WERI-Rb-1 (cell line): ENCODE data around the gene XRCC1.

Experiments used
- DNase-seq: peaks from one replicate; pipeline ENCODE4 v3.0.0-alpha.2; 2020
- H3K27ac ChIP-seq: fragments of 250-450 bp; sonication (Bioruptor Pico); 2 replicates; pipeline ENCODE4 v1.5.1; 2020; ENCODE audit warnings: mild to moderate bottlenecking, moderate library complexity
- H3K27me3 ChIP-seq: fragments of 250-450 bp; sonication (Bioruptor Pico); 2 replicates; pipeline ENCODE4 v1.5.1; 2021; ENCODE audit warnings: mild to moderate bottlenecking, low read depth, moderate library complexity; ENCODE audit not compliant: insufficient read depth, severe bottlenecking
- H3K36me3 ChIP-seq: fragments of 250-450 bp; sonication (Bioruptor Pico); 2 replicates; pipeline ENCODE4 v1.5.1; 2020; ENCODE audit warnings: mild to moderate bottlenecking, moderate library complexity
- H3K4me3 ChIP-seq: 2 replicates; pipeline ENCODE4 v1.5.1; 2011; ENCODE audit warnings: low read depth, mild to moderate bottlenecking, control low read depth, low read length
- H3K9me3 ChIP-seq: fragments of 250-450 bp; sonication (Bioruptor Pico); 2 replicates; pipeline ENCODE4 v1.5.1; 2021; ENCODE audit warnings: mild to moderate bottlenecking, moderate library complexity; ENCODE audit not compliant: severe bottlenecking
- CTCF ChIP-seq: IDR thresholded peaks from 2 replicates; pipeline ENCODE4 v1.5.1; 2011; ENCODE audit warnings: low read depth, mild to moderate bottlenecking, control low read depth, inconsistent platforms, low read length

XRCC1 gene

DNA sequence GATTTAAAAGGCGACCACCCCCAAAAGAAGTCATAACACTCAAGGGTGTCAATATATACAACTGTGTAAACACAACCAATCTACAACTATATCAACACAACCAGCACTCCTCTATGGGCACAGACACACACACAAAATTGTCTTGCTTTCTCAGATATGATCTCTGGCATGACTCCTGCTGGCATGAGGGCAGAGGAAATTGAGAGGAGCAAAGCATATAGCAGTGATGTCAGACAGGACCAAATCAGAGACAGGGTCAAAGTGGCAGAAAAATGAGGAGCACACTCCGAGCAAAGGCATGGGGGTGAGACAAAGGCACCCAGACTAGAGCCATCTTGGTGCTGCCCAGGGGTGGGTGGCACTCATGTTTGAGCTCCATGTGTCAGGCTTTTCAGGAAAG, 11.0 kb upstream of the XRCC1 start:
- Histone ChIP-seq H3K36me3 (peaks cover 8% of the 10 kb centered on the region), H3K9me3 (no peaks in the 10 kb centered on the region), H3K27ac (no peak overlapping the region), H3K4me3 (no peak overlapping the region), H3K27me3 (no peaks in the 10 kb centered on the region)
- no peak for TF ChIP-seq CTCF
- DNase-seq: no peak

- H3K27ac ChIP-seq: no peak overlapping the region
- H3K9me3 ChIP-seq: no peaks in the 10 kb centered on the region
- peaks cover 4% of the 10 kb centered on the region for H3K36me3 ChIP-seq
- no peak overlapping the region for H3K4me3 ChIP-seq
- H3K27me3 ChIP-seq: no peaks in the 10 kb centered on the region
- DNase-seq: no peak
- TF ChIP-seq CTCF: no peak
These were observed 9.2 kb upstream of the XRCC1 start for GRCh38 chr19:43584484-43584883.

DNA sequence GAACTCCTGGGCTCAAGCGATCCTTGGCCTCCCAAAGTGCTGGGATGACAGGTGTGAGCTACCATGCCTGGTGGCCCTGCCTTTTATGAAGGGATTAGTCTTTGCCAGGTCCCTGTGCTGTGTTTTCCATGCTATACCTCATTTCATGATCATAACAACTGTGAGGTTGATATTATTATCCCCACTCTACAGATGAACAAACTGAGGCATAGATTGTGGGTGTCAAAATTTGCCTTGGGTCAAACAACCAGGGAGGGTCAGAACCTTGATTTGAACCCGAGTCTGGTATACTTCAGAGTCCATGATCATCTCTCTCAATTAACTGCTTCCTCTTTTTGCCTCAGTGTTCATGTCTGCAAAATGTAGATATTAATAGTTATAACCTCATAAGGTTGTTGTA, 7.2 kb upstream of the XRCC1 start:
- Histone ChIP-seq H3K9me3 (no peaks in the 10 kb centered on the region), H3K36me3 (no peaks in the 10 kb centered on the region; the same call in none of the 2 replicates), H3K27me3 (no peaks in the 10 kb centered on the region), H3K27ac (no peak overlapping the region), H3K4me3 (no peak overlapping the region)
- DNase-seq: no peak
- no peak for TF ChIP-seq CTCF

- H3K9me3 ChIP-seq: no peaks in the 10 kb centered on the region
- no peak for TF ChIP-seq CTCF
- H3K27ac ChIP-seq: no peak overlapping the region
- no peak overlapping the region for H3K4me3 ChIP-seq
- DNase-seq: no peak
- H3K27me3 ChIP-seq: no peaks in the 10 kb centered on the region
- H3K36me3 ChIP-seq: no peaks in the 10 kb centered on the region; the same call in 1 of the 2 replicates
These were observed 6.1 kb upstream of the XRCC1 start for GRCh38 chr19:43581467-43581866.

GRCh38 chr19:43578787-43579186, 3.5 kb upstream of the XRCC1 start:
- no peak overlapping the region for H3K27ac ChIP-seq
- H3K27me3 ChIP-seq: no peaks in the 10 kb centered on the region
- no peaks in the 10 kb centered on the region for H3K9me3 ChIP-seq
- TF ChIP-seq CTCF: no peak
- H3K4me3 ChIP-seq: no peak overlapping the region
- H3K36me3 ChIP-seq: peaks cover 6% of the 10 kb centered on the region; the same call in 1 of the 2 replicates
- no peak for DNase-seq
